NCI-H524 treated with DMSO at 0.1 percent for 48 hours (cell line): ENCODE data around the gene BRIP1.
"Not testable (repeated sequence)": the region's sequence is repeated elsewhere in the genome, so short reads cannot be mapped to it uniquely, and the experiment has no call there.

Experiments
- DNase-seq: peaks from one replicate; lab custom pipeline; 2025; lab: John Stamatoyannopoulos, UW

The BRIP1 gene

DNA sequence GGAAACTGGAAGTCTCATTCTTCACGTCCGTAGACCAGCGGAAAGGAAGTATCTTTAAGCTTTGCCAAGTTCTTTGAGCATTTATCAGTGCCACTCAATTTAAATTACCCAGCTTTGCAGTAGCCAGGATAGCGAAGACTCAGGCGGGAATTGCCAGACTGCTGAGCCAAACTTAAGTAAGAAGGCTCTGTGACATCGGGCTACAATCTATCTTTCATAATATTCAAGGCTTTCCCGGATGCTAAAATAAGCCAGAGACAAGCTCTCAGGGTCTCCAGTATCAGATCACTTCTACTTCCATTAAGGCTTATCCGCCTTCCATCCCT lies 436 bp upstream of the BRIP1 start:
- no peak for DNase-seq

GRCh38 chr17:61862105-61862574 lies 1.2 kb downstream of the BRIP1 start:
- DNase-seq, result no peak

DNA sequence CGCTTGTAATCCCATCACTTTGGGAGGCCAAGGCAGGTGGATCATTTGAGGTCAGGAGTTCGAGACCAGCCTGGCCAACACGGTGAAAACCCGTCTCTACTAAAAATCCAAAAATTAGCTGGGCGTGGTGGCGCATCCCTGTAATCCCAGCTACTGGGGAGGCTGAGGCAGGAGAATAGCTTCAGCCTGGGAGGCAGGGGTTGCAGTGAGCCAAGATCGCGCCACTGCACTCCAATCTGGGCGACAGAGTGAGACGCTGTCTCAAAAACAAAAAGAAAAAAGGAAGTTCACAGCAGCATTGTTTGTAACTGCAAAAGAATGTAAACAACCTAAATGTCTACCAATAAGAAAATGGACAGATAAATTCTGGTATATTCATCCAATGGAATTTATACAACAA lies 2.9 kb downstream of the BRIP1 start:
- DNase-seq, result not testable (repeated sequence)

DNA sequence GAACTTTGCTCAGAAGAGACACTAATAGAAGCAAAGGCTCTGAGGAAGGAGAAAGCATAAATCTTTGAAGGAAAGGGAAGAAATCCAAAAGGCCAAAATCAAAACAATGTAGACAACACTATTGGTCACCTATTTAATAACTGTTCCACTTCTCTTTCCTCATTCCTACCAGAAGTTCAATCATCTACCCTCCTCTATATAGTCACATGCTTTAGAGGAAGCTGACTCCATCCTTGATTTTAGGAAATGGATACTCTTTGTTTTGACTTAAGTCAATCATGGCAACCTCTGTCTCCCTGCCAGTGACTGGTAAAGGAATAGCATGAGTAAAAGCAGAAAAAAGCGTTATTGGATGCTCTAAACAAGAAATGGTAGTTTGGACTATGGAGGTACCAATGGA lies 7.3 kb downstream of the BRIP1 start:
- DNase-seq, result no peak

- no peak for DNase-seq
Measured at GRCh38 chr17:61852857-61853256, 10.5 kb downstream of the BRIP1 start.

DNA sequence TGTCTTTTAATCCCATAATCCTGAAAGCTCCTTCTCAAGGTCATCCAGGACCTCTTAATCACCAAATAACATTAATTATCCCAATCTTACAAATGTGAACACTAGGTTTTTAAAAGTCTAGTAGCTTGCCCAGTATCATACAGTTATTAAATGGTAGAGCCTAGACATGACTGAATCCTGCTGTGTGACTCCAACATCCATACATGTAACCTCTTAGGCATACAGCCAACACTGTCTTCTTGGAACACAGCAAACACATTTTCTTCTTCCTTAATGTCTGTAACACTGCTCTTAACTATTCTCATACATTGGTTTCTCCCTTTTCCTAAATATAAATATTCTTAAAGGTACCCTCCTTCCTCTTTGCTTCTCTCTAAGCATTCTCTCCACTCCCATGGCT lies 13.7 kb downstream of the BRIP1 start:
- no peak for DNase-seq

GRCh38 chr17:61848896-61849295 lies 14.4 kb downstream of the BRIP1 start:
- DNase-seq, result no peak

- no peak for DNase-seq
Measured at GRCh38 chr17:61848247-61848646, 15.1 kb downstream of the BRIP1 start.

- no peak for DNase-seq
Measured at GRCh38 chr17:61847659-61848058, 15.7 kb downstream of the BRIP1 start.

DNA sequence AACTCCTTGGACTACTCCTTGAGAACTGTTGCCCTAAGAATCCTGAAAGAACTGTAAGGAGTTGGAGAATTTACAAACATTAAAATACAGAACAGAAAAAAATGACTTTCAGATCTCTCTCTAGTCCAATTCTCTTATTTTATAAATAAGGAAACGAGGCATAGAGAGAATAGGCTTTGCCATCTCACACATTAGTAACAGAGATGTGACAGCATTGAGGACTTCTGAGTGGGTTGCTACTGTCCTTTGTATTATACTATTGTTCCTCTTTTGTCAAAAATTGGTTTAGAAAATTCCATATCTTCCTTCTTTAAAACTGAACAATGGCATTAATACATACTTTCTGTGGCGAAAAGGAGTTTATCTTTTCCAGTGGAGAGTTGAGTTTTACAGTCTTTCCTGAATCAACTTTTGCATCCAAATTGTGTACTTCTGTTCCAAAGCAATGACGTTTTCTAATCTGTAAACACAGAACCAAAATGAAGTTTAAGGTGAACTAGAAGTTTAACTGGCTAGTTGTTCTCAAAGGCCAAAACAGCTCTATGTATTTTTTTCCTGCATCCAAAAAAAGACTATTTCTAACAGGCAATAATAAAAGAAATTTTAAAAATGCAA lies 16.5 kb downstream of the BRIP1 start:
- no peak for DNase-seq

DNA sequence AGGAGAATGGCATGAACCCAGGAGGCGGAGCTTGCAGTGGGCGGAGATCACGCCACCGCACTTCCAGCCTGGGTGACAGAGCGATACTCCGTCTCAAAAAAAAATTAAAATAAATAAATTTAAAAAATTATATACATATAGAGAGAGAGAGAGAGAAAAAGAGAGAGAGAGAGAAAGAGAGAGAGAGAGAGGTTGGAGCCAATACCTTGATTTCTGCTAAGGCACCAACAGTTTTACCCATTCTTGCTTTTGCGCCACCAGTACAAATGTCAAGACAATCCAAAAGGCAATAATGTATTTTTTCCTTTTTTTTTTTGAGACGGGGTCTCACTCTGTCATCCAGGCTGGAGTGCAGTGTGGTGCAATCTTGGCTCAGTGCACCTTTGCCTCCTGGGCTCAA lies 17.2 kb downstream of the BRIP1 start:
- no peak for DNase-seq

GRCh38 chr17:61843435-61843834 lies 19.9 kb downstream of the BRIP1 start:
- DNase-seq, result no peak

GRCh38 chr17:61842899-61843298 lies 20.4 kb downstream of the BRIP1 start:
- DNase-seq, result no peak

DNA sequence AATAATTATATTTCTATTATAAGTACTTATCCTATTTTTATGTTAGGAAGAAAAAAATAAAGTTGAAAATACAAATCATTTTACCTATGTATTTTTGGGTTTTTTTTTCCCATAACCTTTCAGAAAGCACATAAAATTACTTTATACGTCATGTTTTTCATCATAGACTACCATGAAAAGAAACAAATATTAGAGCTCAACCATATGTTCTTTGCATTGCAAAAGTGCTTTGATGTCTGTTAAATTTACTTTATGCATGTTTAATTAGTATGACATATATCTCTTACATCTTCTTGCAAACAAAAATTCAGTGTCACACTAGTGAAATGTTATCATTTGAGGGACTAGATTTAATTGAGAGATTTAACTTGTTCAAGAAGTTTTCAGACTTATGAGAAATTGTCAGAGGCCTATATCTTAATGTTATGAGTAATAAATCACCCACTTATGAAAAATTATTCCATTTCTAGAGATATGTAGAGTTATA lies 24.0 kb downstream of the BRIP1 start:
- DNase-seq, result no peak

DNA sequence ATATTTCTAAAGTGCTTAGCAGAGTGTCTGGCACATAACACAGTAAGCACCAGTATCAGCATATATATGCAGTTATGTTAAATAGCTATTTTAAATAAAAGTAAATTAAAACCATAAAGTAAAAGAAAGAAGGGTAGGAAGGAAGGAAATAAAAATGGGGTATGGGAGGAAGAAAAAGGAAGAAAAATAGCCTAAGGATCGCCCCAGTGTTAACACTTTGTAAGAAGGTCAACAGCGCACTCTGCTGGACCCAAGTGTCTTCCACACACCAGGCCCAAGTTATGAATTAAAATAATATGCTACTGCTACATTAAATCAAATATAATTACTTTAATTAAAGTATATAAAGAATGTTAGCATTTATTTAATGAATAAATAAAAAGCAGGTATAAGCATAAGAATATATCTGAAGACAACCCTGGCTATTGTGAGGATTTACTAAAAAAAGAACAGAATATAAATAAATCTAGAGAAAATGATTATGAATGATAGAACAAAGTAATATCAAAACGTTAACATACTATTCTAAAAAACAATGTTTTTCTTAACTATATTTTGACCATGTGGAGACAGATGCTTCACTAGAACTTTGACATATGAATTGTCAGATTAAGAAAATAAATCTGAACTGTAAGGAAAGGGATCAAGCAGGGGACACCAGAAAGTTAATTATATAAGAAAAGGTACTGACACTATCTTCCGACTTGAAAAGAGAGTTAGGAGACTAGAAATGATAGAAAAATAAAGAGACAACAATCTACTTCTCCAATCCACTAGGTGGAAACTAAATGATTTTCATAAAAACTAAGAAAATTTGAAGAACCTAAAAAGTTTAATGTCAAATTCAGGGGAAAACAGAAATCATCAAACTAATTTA lies 25.9 kb downstream of the BRIP1 start:
- no peak for DNase-seq

DNA sequence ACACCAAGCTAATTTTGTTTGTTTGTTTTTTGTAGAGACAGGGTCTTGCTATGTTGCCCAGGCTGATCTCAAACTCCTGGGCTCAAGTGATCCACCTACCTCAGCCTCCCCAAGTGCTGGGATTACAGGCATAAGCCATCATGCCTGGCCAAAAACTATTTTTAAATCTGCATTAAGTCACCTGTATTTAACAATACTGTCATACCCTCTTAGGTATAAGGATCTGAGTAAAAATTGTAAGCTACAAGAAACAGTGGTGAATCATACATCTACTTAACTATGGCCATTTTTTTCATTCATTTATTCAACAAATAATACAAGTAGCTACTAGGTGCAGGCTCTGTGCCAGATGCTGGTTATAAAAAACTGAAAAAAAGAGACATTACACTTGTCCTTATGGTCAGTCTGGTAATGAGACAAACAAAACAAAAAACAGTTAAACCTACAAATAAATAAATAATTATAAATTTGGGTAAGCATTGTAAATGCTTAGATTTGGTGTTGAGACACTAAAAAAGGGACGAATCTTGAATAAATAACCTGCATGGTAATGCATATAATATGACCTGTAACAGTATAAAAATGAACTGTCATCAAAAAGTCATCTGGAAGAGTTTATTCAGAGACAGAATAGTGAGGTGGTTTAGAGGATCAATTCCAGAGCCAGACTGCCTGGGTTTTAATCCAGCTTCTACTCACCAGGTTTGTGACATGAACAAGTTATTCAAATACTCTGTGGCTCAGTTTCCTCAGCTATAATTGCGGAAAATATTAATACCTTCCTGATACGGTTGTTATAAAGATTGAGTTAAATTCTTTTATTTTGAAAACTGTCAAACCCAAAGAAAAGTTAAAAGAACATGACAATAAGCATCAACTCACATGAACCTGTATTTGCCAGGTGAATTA lies 26.8 kb downstream of the BRIP1 start:
- no peak for DNase-seq

DNA sequence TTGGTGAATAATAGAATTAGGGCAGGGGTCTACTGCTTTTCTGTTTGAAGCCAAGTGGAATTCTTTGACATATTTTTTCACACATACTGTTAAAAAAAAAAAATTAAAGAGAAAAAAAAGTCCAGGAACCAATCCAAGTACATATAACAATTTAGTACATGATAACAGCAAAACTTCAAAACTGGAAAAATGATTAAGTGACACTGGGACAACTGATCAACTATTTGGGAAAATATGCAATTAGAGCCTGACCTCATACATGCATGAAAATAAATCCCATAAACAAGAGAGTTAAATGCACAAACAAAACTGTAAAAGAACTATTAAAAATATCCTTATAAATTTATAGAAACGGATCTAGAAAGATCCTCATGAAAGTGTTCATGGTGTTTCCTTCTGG lies 27.7 kb downstream of the BRIP1 start:
- DNase-seq, result no peak

- DNase-seq, result no peak
Measured at GRCh38 chr17:61834610-61835009, 28.7 kb downstream of the BRIP1 start.

DNA sequence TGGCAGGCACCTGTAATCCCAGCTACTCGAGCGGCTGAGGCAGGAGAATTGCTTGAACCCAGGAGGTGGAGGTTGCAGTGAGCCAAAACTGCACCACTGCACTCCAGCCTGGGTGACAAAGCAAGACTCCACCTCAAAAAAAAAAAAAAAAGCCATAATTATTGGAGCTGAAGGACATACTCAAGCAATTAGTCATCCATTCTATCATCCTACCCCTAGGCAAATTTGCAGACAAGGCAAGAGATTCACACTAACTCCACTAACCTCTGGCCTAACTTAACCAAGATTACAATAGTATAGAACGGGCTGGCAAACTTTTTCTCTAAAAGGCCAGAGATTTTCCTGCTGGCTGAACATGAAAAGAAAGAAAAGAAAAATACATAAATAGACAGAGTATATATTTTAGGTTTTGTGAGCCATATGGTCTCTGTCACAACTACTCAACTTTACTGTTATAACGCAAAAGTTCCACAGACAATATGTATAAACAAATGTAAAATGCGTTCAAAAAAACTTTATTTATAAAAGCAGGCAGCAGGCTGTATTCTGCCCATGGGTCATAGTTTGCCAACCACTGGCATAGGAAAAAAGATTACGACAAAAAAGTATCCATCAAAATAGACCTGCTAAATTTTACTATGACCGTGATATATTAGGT lies 29.7 kb downstream of the BRIP1 start:
- no peak for DNase-seq

DNA sequence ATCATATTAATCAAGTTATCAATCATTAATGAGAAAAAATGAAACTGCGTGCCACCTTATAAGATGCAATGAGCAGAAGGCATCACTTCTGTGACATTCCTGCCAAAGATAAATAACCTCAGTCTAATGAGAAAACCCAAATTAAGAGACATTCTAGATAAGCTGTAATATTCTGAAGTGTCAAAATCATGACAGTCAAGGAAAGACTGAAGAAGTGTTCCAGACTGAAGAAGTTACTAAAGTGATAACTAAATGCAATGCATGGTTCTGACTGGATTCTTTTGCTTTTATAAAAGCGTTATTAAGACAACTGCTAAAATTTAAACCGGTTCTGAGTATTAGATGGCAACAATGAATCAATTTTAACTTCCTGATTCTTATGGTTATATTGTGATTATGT lies 30.9 kb downstream of the BRIP1 start:
- DNase-seq, result no peak

GRCh38 chr17:61831099-61831498 lies 32.2 kb downstream of the BRIP1 start:
- no peak for DNase-seq

- DNase-seq, result no peak
Measured at GRCh38 chr17:61828694-61829093, 34.6 kb downstream of the BRIP1 start.
